ENCODE results near the gene SHISA2. TPM values are rescaled to one million over a fixed set of nuclear protein-coding genes. Genes with fewer than 3 reads are reported as not detected.

The SHISA2 gene
- polyA plus RNA-seq, 3 donors: not detected

GRCh38 chr13:26011208-26011573 is 40.6 kb downstream of the SHISA2 start:
- Histone ChIP-seq H3K9me3 (replicated peaks in 1 of 2; ENCODE audit: control insufficient read depth in 1 of 2, insufficient read depth in 1 of 2, low read length in 2 of 2) (peaks cover 0 to 3% of the 10 kb centered on the region in 2 donors), H2AFZ (ENCODE audit: insufficient read depth, low read depth, low read length, poor library complexity, severe bottlenecking) (no peak overlapping the region), H3K27me3 (ENCODE audit: control insufficient read depth in 2 of 2, insufficient read depth in 2 of 2, low read length in 2 of 2) (peaks cover 3 to 6% of the 10 kb centered on the region in 2 donors), H3K4me2 (replicated peaks; ENCODE audit: extremely low read depth, low read length, poor library complexity, severe bottlenecking) (no peak overlapping the region), H4K20me1 (ENCODE audit: insufficient read depth, low read length) (no peaks in the 10 kb centered on the region), H3K9ac (ENCODE audit: insufficient read depth, low read length, poor library complexity, severe bottlenecking) (no peak overlapping the region), H3K4me1 (ENCODE audit: control insufficient read depth in 1 of 2, insufficient read depth in 2 of 2, low read length in 2 of 2) (peaks cover 0 to 3% of the 10 kb centered on the region in 2 donors), H3K36me3 (replicated peaks in 1 of 2; ENCODE audit: control insufficient read depth in 1 of 2, insufficient read depth in 2 of 2, low read length in 2 of 2) (no peaks in the 10 kb centered on the region), H3K79me2 (ENCODE audit: insufficient read depth, low read length) (no peaks in the 10 kb centered on the region), H3K4me3 (replicated peaks in 1 of 3; ENCODE audit: low read depth in 2 of 3, low read length in 3 of 3) (no peak overlapping the region), H3K27ac (ENCODE audit: low read depth in 1 of 2, low read length in 2 of 2) (no peak overlapping the region)
- DNase-seq: no peak
- Mint-ChIP-seq H3K4me1 (peaks cover 5% of the 10 kb centered on the region), H3K27me3 (ENCODE audit: low read depth in 3 of 3) (peaks cover 11 to 25% (median 15%) of the 10 kb centered on the region in 3 donors), H3K36me3 (no peaks in the 10 kb centered on the region), H3K27ac (no peak overlapping the region), H3K9me3 (peaks cover 0 to 18% (median 4%) of the 10 kb centered on the region in 7 donors), H3K4me3 (no peak overlapping the region)
- 96% methylated on average over 3 of the region's 4 CpGs for WGBS (ENCODE audit: insufficient coverage)
- intact Hi-C loops (cut with micrococcal nuclease): no loop called here
- no peak for TF ChIP-seq CTCF (IDR thresholded peaks at IDR 0.05)

DNA sequence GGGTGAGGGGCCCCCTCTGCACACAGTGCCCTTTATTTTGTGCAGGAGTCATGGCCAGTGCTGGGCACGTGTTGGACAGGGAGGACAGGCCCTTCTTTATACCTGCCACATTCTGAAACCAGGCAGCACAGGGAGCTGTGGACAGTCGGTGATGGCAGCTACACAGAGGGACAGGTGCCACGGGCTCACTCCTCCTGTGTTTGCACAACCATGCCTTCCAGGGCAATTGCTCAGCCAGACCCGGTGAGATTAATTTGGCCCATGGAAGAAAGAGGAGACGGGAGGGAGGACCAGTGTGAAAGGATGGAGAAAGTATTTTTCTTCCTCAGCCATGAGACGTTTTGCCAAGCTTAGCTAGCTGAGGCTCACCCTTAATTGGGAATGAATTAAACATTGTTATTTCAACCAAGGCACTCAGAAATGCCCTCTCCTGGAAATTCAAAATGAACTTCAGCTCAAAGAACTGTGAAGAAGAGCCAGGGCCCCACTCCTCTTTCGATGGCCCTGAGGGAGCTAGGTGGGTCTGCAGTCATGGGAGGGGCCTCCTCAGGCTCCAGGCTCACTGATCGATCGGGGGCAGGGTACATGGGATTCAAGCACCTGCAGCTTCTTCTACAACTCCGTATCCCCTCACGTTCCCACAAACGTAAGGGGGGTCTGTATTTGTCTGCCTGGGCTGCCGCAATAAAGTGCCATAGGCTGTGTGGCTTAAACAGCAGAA is 41.2 kb downstream of the SHISA2 start:
- no peak for TF ChIP-seq CTCF (IDR thresholded peaks at IDR 0.05)
- no peak overlapping the region for H3K27ac ChIP-seq (ENCODE audit: low read depth in 1 of 2, low read length in 2 of 2)
- Mint-ChIP-seq H3K27me3 (ENCODE audit: low read depth in 3 of 3) (peaks cover 11 to 25% (median 15%) of the 10 kb centered on the region in 3 donors), H3K9me3 (peaks cover 0 to 18% (median 4%) of the 10 kb centered on the region in 7 donors), H3K4me3 (no peak overlapping the region), H3K27ac (no peak overlapping the region), H3K4me1 (peaks cover 5% of the 10 kb centered on the region), H3K36me3 (no peaks in the 10 kb centered on the region)
- peaks cover 0 to 3% of the 10 kb centered on the region in 2 donors for H3K4me1 ChIP-seq (ENCODE audit: control insufficient read depth in 1 of 2, insufficient read depth in 2 of 2, low read length in 2 of 2)
- 91% methylated on average over 4 of the region's 13 CpGs for WGBS (ENCODE audit: insufficient coverage)
- H3K36me3 ChIP-seq (replicated peaks in 1 of 2; ENCODE audit: control insufficient read depth in 1 of 2, insufficient read depth in 2 of 2, low read length in 2 of 2): no peaks in the 10 kb centered on the region
- no peaks in the 10 kb centered on the region for H4K20me1 ChIP-seq (ENCODE audit: insufficient read depth, low read length)
- H3K9me3 ChIP-seq (replicated peaks in 1 of 2; ENCODE audit: control insufficient read depth in 1 of 2, insufficient read depth in 1 of 2, low read length in 2 of 2): peaks cover 0 to 3% of the 10 kb centered on the region in 2 donors
- peaks cover 3 to 6% of the 10 kb centered on the region in 2 donors for H3K27me3 ChIP-seq (ENCODE audit: control insufficient read depth in 2 of 2, insufficient read depth in 2 of 2, low read length in 2 of 2)
- no peak overlapping the region for H3K4me2 ChIP-seq (replicated peaks; ENCODE audit: extremely low read depth, low read length, poor library complexity, severe bottlenecking)
- intact Hi-C loops (cut with micrococcal nuclease): no loop called here
- H3K4me3 ChIP-seq (replicated peaks in 1 of 3; ENCODE audit: low read depth in 2 of 3, low read length in 3 of 3): no peak overlapping the region
- no peak overlapping the region for H3K9ac ChIP-seq (ENCODE audit: insufficient read depth, low read length, poor library complexity, severe bottlenecking)
- no peak overlapping the region for H2AFZ ChIP-seq (ENCODE audit: insufficient read depth, low read depth, low read length, poor library complexity, severe bottlenecking)
- no peak for DNase-seq
- no peaks in the 10 kb centered on the region for H3K79me2 ChIP-seq (ENCODE audit: insufficient read depth, low read length)

All from CD14-positive monocyte (primary cell).